Muscle layer of duodenum (tissue), 2 donors: ENCODE measurements around the gene PIH1D1.
"Not testable (repeated sequence)": the region's sequence is repeated elsewhere in the genome, so short reads cannot be mapped to it uniquely, and the experiment has no call there.

ENCODE experiments used
- H3K27ac ChIP-seq: one replicate; pipeline ENCODE4 v1.7.0; 2013; ENCODE audit warnings: mild to moderate bottlenecking, low read length
- H3K27me3 ChIP-seq: one replicate; pipeline ENCODE4 v1.7.0; 2013; ENCODE audit warnings: low read depth, mild to moderate bottlenecking, control low read depth, low read length
- H3K36me3 ChIP-seq, 2 donors: one replicate each; pipeline ENCODE4 v1.7.0; 2013; ENCODE audit warnings: low read length in 2 of 2, control low read depth in 1 of 2, mild to moderate bottlenecking in 1 of 2; ENCODE audit not compliant: insufficient read depth in 2 of 2, control insufficient read depth in 1 of 2
- H3K4me1 ChIP-seq, 2 donors: one replicate each; pipeline ENCODE4 v1.7.0; 2013; ENCODE audit warnings: low read length in 2 of 2, mild to moderate bottlenecking in 2 of 2, control low read depth in 1 of 2, moderate library complexity in 1 of 2; ENCODE audit not compliant: insufficient read depth in 2 of 2, control insufficient read depth in 1 of 2
- H3K4me3 ChIP-seq, 2 donors: one replicate each; pipeline ENCODE4 v1.7.0; 2013; ENCODE audit warnings: low read length in 2 of 2, low read depth in 1 of 2, mild to moderate bottlenecking in 1 of 2
- H3K9me3 ChIP-seq, 2 donors: one replicate each; pipeline ENCODE4 v1.7.0; 2013; ENCODE audit warnings: low read length in 2 of 2, control low read depth in 1 of 2, mild to moderate bottlenecking in 1 of 2; ENCODE audit not compliant: control insufficient read depth in 1 of 2
- donor health status: healthy.

The PIH1D1 gene

DNA sequence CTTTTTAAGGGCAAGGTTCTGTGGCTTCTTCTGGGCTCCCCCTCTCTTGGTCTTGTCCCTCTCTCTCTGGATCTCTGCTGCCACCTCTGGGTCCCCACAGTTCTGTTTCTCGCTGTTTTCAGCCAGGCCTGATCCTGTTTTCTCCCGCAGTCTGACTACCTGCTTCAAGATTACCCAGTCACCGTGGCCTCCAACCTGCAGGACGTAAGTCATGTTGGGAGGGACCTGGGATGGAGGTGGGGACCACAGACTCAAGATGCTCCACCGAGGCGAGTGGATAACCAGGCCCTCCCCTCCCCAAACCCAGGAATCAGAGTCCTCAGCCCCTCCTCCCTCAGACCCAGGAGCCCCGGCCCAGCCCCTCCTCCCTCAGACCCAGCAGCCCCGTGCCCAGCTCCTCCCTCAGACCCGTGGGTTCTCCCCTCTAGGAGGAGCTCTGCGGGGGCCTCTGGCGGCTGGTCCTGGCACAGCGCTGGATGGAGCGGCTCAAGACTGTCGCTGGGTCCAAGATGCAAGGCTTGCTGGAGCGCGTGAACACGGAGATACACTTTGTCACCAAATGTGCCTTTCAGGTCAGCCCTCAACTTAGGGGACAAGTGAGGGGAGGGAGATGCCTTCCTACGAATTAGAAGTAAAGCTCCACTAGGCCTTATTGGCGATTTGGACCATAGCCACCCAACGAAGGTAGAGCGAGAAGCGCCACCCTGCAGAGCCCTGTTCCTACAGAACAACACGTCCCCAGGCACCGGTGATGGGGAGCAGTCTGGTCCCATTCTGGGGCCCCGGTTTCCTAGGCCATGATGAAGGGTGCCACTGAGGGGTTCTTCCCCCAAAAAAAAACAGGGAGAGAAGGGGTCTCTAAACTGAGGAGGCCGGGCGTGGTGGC is 24.6 kb upstream of the PIH1D1 start:
- peaks cover 7 to 8% of the 10 kb centered on the region in 2 donors for H3K4me1 ChIP-seq
- H3K9me3 ChIP-seq = no peaks in the 10 kb centered on the region
- no peak overlapping the region for H3K27ac ChIP-seq
- peaks cover 0 to 5% of the 10 kb centered on the region in 2 donors for H3K36me3 ChIP-seq
- H3K27me3 ChIP-seq = no peaks in the 10 kb centered on the region
- H3K4me3 ChIP-seq = peak overlapping the region in 1 of 2 donors; percentile 75

DNA sequence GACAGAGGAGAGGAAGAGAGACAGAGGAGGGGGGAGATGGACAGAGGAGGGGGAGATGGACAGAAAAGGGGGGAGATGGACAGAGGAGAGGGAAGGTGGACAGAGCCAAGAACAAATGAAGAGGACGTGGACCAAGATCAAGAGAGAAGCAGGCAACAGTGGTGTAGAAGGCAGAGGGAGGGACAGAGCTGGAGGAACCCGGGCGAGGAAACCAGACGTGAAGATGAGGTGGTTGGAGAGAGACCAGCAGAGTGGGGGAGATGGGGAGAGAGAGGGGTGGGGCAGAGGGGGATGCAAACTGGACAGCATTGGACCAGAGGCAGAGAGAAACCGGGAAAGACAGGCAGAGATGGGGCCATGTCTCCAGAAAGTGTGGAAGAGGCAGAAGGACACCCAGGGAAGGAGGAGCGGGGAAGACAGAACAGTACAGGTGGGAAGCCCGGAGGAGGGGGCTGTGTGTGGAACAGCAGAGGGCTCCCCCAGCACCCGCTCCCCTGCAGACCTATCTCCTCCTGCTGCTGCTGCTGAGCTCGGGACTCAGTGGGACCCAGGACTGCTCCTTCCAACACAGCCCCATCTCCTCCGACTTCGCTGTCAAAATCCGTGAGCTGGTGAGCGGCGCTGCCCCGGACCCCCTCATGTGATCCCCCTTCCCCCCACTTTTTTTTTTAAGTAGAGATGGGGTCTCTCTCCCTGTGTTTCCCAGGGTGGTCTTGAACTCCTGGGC is 23.7 kb upstream of the PIH1D1 start:
- H3K4me1 ChIP-seq = peaks cover 7 to 8% of the 10 kb centered on the region in 2 donors
- peak overlapping the region; percentile 77 for H3K27ac ChIP-seq
- H3K27me3 ChIP-seq = no peaks in the 10 kb centered on the region
- peaks cover 0 to 5% of the 10 kb centered on the region in 2 donors for H3K36me3 ChIP-seq
- peak overlapping the region; percentile 72 to 75 for H3K4me3 ChIP-seq
- H3K9me3 ChIP-seq = no peaks in the 10 kb centered on the region

DNA sequence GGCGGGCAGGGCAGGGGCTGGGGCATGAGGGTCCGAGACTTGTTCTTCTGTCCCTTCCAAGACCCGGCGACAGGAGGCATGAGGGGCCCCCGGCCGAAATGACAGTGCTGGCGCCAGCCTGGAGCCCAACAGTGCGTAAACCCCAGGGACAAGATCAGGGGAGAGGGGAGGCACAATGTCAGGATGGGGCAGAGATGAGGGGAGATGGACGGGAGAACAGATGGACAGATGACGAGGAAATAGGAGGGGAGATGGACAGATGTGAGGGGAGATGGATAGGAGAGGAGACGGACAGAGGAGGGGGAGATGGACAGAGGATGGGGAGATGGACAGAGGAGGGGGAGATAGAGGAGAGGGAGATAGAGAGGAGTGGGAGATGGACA is 22.9 kb upstream of the PIH1D1 start:
- Histone ChIP-seq H3K9me3 (no peaks in the 10 kb centered on the region), H3K4me1 (peaks cover 7 to 8% of the 10 kb centered on the region in 2 donors), H3K27ac (peak overlapping the region; percentile 77), H3K27me3 (no peaks in the 10 kb centered on the region), H3K4me3 (peak overlapping the region; percentile 72 to 75), H3K36me3 (no peaks in the 10 kb centered on the region)

DNA sequence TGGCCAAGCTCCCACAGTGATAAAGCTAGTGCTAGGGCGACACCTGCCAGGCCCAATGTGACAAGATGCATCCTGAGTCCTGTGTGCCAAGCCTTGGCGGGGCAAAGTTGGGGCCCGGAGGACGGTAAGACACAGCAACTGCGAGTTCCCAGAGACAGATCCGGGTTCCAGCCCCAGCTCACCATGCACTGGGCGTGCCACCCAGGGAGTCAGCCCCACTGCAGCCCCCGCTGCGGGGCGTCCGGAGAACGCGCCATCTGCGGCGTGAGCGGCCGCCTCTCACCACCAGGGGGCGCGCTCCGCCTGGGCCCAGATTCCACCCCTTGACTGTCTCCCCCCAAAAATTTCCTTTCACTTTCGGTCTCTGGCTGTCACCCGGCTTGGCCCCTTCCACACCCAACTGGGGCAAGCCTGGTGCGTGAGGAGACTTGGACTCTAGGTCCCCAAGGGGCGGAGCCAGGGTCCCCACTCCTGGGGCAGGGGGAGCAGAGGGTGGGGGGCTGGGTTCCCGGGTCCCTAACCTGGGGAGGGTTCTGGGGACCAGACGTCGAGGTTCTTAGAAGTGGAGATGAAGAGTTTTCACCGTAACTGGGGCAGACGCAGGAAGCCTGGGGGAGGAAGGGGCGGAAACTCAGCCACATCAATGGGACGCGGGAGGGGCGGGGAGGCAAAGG is 22.4 kb upstream of the PIH1D1 start, which contains the start of gene FLT3LG:
FLT3LG (plus strand) TSS at position 348 of the 674 bp plus-strand sequence. CDS start 425 bp downstream, outside the sequence.
- H3K4me1 ChIP-seq = peaks cover 7 to 8% of the 10 kb centered on the region in 2 donors
- no peaks in the 10 kb centered on the region for H3K36me3 ChIP-seq
- no peaks in the 10 kb centered on the region for H3K27me3 ChIP-seq
- H3K4me3 ChIP-seq = peak within 1 kb of the TSS; percentile 72 to 75
- no peaks in the 10 kb centered on the region for H3K9me3 ChIP-seq
- peak within 1 kb of the TSS; percentile 77 for H3K27ac ChIP-seq

DNA sequence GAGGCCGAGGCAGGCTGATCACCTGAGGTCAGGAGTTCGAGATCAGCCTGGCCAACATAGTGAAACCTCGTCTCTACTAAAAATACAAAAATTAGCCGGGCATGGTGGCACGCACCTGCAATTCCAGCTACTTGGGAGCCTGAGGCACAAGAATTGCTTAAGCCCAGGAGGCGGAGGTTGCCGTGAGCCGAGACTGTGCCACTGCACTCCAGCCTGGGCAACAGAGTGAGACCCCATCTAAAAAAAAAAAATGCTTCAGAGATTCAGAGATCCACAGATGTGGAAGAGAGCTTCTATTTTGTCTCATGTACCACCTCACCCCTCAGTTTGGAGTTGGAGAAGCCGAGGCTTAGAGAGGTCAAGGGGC is 21.9 kb upstream of the PIH1D1 start:
- not testable (repeated sequence) for H3K36me3 ChIP-seq, H3K27me3 ChIP-seq, H3K4me1 ChIP-seq, H3K27ac ChIP-seq, H3K9me3 ChIP-seq
- H3K4me3 ChIP-seq = peak overlapping the region; percentile 72 to 75

DNA sequence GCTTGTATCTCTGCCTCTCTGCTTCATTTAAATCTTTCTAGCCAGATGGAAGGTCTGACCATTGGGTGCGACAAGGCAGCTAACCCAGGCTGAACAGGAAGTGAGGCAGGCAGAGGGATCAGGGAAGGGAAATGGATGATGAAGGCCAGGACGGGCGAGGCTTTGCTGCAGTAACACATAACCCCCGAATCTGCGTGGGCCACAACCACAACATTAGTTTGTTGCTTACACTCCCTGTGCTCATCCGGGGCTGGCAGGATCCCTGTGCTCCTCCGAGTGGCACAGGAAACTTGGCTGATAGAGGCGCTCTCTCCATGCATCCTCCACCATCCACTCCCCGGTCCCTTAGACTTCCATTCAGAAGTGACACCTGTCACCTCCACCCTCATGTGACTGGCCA is 21.3 kb upstream of the PIH1D1 start:
- Histone ChIP-seq H3K36me3 (peaks cover 0 to 3% of the 10 kb centered on the region in 2 donors), H3K9me3 (no peaks in the 10 kb centered on the region), H3K4me3 (no peak overlapping the region), H3K27me3 (no peaks in the 10 kb centered on the region), H3K4me1 (peaks cover 8 to 10% of the 10 kb centered on the region in 2 donors), H3K27ac (no peak overlapping the region)

DNA sequence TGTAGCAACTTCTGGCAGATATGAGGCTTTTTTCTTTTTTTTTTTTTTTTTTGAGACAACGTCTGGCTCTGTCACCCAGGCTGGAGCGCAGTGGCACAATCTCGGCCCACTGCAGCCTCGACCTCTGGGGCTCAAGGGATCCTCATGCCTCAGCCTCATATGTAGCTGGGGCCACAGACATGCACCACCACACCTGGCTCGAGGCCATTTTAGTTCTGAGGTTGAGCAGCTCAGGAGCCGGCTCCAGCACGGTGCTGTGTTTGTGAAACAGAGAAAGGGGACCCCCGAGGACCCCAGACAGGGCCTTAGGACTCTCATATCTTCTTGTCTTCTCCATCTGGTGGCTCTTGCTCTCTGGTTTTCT is 19.0 kb upstream of the PIH1D1 start:
- peaks cover 0 to 17% of the 10 kb centered on the region in 2 donors for H3K36me3 ChIP-seq

DNA sequence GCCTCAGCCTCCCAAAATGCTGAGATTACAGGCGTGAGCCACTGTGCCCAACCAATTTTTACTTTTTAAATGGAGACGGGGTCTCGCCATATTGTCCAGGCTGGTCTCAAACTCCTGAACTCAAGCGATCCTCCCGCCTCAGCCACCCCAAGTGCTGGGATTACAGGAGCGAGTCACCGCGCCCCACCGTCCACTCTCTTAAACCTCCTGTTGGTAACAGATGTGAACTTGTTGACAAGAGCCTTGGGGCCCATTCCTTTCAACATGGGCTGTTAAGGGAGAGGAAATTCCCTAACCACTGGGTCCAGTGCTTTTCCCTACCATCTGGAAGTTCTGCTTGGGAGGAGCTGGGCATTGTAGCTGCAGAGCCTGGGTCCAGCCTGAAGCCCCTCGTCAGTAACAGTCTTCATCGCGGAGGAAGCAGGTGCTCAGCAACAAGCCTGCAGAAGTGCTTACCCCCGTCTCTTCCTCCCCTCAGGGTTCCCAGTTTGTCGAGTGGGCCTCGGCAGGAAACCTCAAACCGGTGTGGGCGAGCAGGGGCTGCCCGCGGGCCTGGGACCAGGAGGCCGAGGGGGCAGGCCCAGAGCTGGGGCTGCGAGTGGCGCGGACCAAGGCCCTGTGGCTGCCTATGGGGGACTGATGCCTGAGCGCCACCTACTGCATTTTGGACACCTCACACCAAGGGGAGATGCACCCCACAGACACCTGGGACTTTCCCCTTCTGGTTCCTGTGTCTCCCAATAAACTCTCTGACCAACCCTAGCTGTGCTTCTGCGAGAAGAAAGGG is 18.4 kb upstream of the PIH1D1 start:
- Histone ChIP-seq H3K4me3 (no peak overlapping the region), H3K27me3 (no peaks in the 10 kb centered on the region), H3K9me3 (no peaks in the 10 kb centered on the region), H3K27ac (no peak overlapping the region), H3K4me1 (peaks cover 5 to 10% of the 10 kb centered on the region in 2 donors), H3K36me3 (peaks cover 0 to 19% of the 10 kb centered on the region in 2 donors)

More for the DNA sequence above, 19.0 kb upstream of the PIH1D1 start:
- peaks cover 8 to 10% of the 10 kb centered on the region in 2 donors for H3K4me1 ChIP-seq
- H3K27me3 ChIP-seq = no peaks in the 10 kb centered on the region
- no peak overlapping the region for H3K4me3 ChIP-seq
- no peak overlapping the region for H3K27ac ChIP-seq
- no peaks in the 10 kb centered on the region for H3K9me3 ChIP-seq

DNA sequence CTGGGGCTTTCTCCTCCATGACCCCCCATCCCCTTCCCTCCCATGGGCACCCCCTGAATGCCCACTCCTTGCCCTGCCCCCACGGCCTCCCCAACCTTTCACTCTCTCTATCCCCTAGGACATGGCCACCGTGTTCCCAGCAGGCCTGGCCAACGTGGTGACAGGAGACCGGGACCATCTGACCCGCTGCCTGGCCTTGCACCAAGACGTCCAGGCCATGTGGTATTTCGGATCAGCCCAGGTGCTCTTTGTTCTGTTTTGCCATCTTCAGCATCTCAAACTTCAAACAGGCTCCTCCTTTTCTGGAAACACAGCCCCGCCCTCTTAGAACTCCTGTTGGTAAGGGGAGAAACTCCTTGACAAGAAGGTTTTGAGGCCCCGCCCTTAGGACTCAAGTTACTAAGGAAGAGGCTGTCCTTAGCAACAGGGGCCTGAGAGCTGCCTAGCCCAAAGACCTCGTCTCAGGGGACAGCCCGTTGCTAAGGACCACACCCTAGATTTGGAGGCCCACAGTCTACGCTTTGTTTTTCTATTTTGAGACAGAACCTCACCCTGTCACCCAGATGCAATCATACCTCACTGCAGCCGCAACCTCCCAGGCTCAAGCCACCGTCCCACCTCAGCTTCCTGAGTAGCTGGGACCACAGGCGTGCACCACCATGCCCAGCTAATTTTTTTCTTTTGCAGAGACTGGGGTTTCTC is 17.3 kb upstream of the PIH1D1 start:
- H3K4me1 ChIP-seq = peaks cover 0 to 8% of the 10 kb centered on the region in 2 donors
- H3K9me3 ChIP-seq = no peaks in the 10 kb centered on the region
- H3K4me3 ChIP-seq = no peak overlapping the region
- no peak overlapping the region for H3K27ac ChIP-seq
- H3K36me3 ChIP-seq = peaks cover 0 to 31% of the 10 kb centered on the region in 2 donors
- H3K27me3 ChIP-seq = no peaks in the 10 kb centered on the region

DNA sequence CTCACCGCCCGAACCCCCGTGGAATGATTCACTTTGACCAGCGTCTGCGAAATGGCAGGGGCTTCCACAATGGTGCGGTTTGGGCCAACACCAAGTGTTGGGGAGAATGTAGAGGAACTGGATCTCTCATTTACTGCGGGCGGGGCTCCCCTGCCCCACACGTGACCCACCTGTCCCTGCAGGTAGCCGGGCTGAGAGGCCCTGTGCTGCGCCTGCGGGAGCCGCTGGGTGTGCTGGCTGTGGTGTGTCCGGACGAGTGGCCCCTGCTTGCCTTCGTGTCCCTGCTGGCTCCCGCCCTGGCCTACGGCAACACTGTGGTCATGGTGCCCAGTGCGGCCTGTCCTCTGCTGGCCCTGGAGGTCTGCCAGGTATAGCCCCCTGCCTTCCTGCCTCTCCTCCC is 16.6 kb upstream of the PIH1D1 start:
- Histone ChIP-seq H3K36me3 (peaks cover 0 to 32% of the 10 kb centered on the region in 2 donors), H3K4me1 (peaks cover 0 to 3% of the 10 kb centered on the region in 2 donors), H3K4me3 (no peak overlapping the region), H3K27ac (no peak overlapping the region), H3K27me3 (no peaks in the 10 kb centered on the region), H3K9me3 (no peaks in the 10 kb centered on the region)
